GM18511 (cell line): ENCODE results near the gene KRT27.

ENCODE experiments used
- ATAC-seq: cut with Tn5 transposase; IDR thresholded peaks from one replicate; pipeline ENCODE4 v1.9.1; 2021; ENCODE audit warnings: mild to moderate bottlenecking, moderate library complexity; ENCODE audit not compliant: unreplicated experiment

The KRT27 gene

GRCh38 chr17:40810494-40810893 lies 28.1 kb upstream of the KRT27 start:
- ATAC-seq, result no peak

- ATAC-seq, result no peak
Observed at GRCh38 chr17:40809721-40810421, 27.5 kb upstream of the KRT27 start.

GRCh38 chr17:40806131-40806530 lies 23.8 kb upstream of the KRT27 start:
- no peak for ATAC-seq

- no peak for ATAC-seq
Observed at GRCh38 chr17:40803617-40804082, 21.3 kb upstream of the KRT27 start.

GRCh38 chr17:40801157-40801556 lies 18.8 kb upstream of the KRT27 start:
- no peak for ATAC-seq

- ATAC-seq, result no peak
Observed at GRCh38 chr17:40800381-40800780, 18.0 kb upstream of the KRT27 start.

GRCh38 chr17:40799859-40800258 lies 17.5 kb upstream of the KRT27 start, which contains the start of gene KRT28:
TSS of gene KRT28 (minus strand) at chr17:40799959. CDS start at chr17:40799893, 66 bp downstream.
- ATAC-seq, result no peak

- no peak for ATAC-seq
Observed at GRCh38 chr17:40796846-40797245, 14.5 kb upstream of the KRT27 start.

- no peak for ATAC-seq
Observed at GRCh38 chr17:40795019-40795667, 12.8 kb upstream of the KRT27 start.

GRCh38 chr17:40794466-40794865 lies 12.1 kb upstream of the KRT27 start:
- no peak for ATAC-seq

- ATAC-seq, result no peak
Observed at GRCh38 chr17:40793832-40794231, 11.5 kb upstream of the KRT27 start.

- no peak for ATAC-seq
Observed at GRCh38 chr17:40791787-40792436, 9.6 kb upstream of the KRT27 start.

- no peak for ATAC-seq
Observed at GRCh38 chr17:40791111-40791510, 8.8 kb upstream of the KRT27 start.

GRCh38 chr17:40779181-40779909 lies 3.0 kb downstream of the KRT27 start:
- ATAC-seq, result no peak

GRCh38 chr17:40778461-40778860 lies 3.9 kb downstream of the KRT27 start:
- ATAC-seq, result no peak

GRCh38 chr17:40777971-40778370 lies 4.4 kb downstream of the KRT27 start:
- no peak for ATAC-seq

GRCh38 chr17:40777459-40777858 lies 4.9 kb downstream of the KRT27 start:
- no peak for ATAC-seq

GRCh38 chr17:40775945-40776344 lies 6.4 kb downstream of the KRT27 start:
- no peak for ATAC-seq

GRCh38 chr17:40772101-40772500 lies 10.2 kb downstream of the KRT27 start, which contains the start of gene KRT26:
TSS of gene KRT26 (minus strand) at chr17:40772201. CDS start at chr17:40772113, 88 bp downstream.
- ATAC-seq, result no peak

- ATAC-seq, result no peak
Observed at GRCh38 chr17:40765657-40766056, 16.7 kb downstream of the KRT27 start.

GRCh38 chr17:40763752-40764151 lies 18.6 kb downstream of the KRT27 start:
- ATAC-seq, result no peak
